Endodermal cell (in vitro differentiated cells): ENCODE results near the gene HDAC4. TPM values are rescaled to one million over a fixed set of nuclear protein-coding genes. Genes with fewer than 3 reads are reported as not detected.

Experiments used
- DNase-seq: peaks from one replicate; pipeline ENCODE4 v3.0.0-alpha.2; 2017
- H3K27ac ChIP-seq: 2 replicates; pipeline ENCODE4 v1.5.1; 2013; ENCODE audit warnings: mild to moderate bottlenecking, low read depth, low read length, moderate library complexity
- H3K27me3 ChIP-seq: 2 replicates; pipeline ENCODE4 v1.6.1; 2013; ENCODE audit warnings: mild to moderate bottlenecking, low read length, moderate library complexity; ENCODE audit not compliant: insufficient read depth, control insufficient read depth, poor library complexity, severe bottlenecking
- H3K36me3 ChIP-seq: 2 replicates; pipeline ENCODE4 v1.7.0; 2013; ENCODE audit warnings: mild to moderate bottlenecking, low read length, moderate library complexity; ENCODE audit not compliant: control insufficient read depth, insufficient read depth
- H3K4me1 ChIP-seq: one replicate; pipeline ENCODE4 v1.7.0; 2013; ENCODE audit warnings: low read length; ENCODE audit not compliant: control insufficient read depth, insufficient read depth
- H3K4me3 ChIP-seq: 2 replicates; pipeline ENCODE4 v1.5.1; 2013; ENCODE audit warnings: mild to moderate bottlenecking, low read length, moderate library complexity
- H3K9ac ChIP-seq: 2 replicates; pipeline ENCODE4 v1.6.1; 2013; ENCODE audit warnings: mild to moderate bottlenecking, low read length, moderate library complexity; ENCODE audit not compliant: poor library complexity, severe bottlenecking; ENCODE audit errors: extremely low read depth
- H3K9me3 ChIP-seq: 2 replicates; pipeline ENCODE4 v1.6.1; 2013; ENCODE audit warnings: mild to moderate bottlenecking, low read length, moderate library complexity; ENCODE audit not compliant: control insufficient read depth
- H3K27ac Mint-ChIP-seq: 2 replicates; pipeline ENCODE4 v1.8.0; 2020; ENCODE audit warnings: mixed read lengths
- H3K27me3 Mint-ChIP-seq: 2 replicates; pipeline ENCODE4 v1.8.0; 2021; ENCODE audit warnings: mild to moderate bottlenecking, mixed read lengths; ENCODE audit not compliant: insufficient read depth
- H3K36me3 Mint-ChIP-seq: 2 replicates; pipeline ENCODE4 v1.8.0; 2020; ENCODE audit warnings: low read depth, mixed read lengths
- H3K4me1 Mint-ChIP-seq: 2 replicates; pipeline ENCODE4 v1.8.0; 2020; ENCODE audit warnings: mixed read lengths
- H3K4me3 Mint-ChIP-seq: 2 replicates; pipeline ENCODE4 v1.8.0; 2020; ENCODE audit warnings: mild to moderate bottlenecking, moderate library complexity, mixed read lengths
- H3K9me3 Mint-ChIP-seq: 2 replicates; pipeline ENCODE4 v1.8.0; 2020; ENCODE audit warnings: mild to moderate bottlenecking, mixed read lengths
- CTCF ChIP-seq: fragments of 200-600 bp; sonication (generic); conservative IDR thresholded peaks from 2 replicates; pipeline ENCODE4 v1.5.0; 2021; ENCODE audit warnings: antibody characterized with exemption, mild to moderate bottlenecking
- WGBS, 2 experiments: methylation state at CpG; one replicate each; pipeline versions ENCODE4 v1.1.5 to v1.1.7; 2013; ENCODE audit warnings: missing lambda C conversion rate in 2 of 2, mixed read lengths in 1 of 2; ENCODE audit not compliant: insufficient coverage in 1 of 2, insufficient read length in 1 of 2; 5-methylcytosine and 5-hydroxymethylcytosine counted together
- total RNA-seq, 2 donors: library from RNA; stranded (reverse); fragmentation: NEBNext Ultra II Directional in 1 of 2; extraction: Animal tissue kit (Norgen Biotek cat#: 25700) in 1 of 2; gene quantifications; 2 replicates in 1 of 2; 3 replicates in 1 of 2; pipeline ENCODE4 v1.2.1, GENCODE V29; 2021

The HDAC4 gene
- total RNA-seq, 2 donors from 2014 or later, result 45.7 to 51.2 TPM

- no peaks in the 10 kb centered on the region for H3K9me3 ChIP-seq
- DNase-seq, result no peak
- no peaks in the 10 kb centered on the region for H3K9me3 Mint-ChIP-seq
- 68 to 84% methylated on average over 2 to 7 of the region's 7 CpGs for WGBS, 2 experiments
- H3K4me3 ChIP-seq, result no peak overlapping the region
- H3K9ac ChIP-seq, result no peak overlapping the region
- TF ChIP-seq CTCF, result no peak
- no peaks in the 10 kb centered on the region for H3K36me3 ChIP-seq
- H3K4me1 ChIP-seq, result no peaks in the 10 kb centered on the region
- H3K36me3 Mint-ChIP-seq, result peaks cover 4% of the 10 kb centered on the region
- no peak overlapping the region for H3K27ac ChIP-seq
- H3K4me3 Mint-ChIP-seq, result no peak overlapping the region
- H3K27me3 ChIP-seq, result no peaks in the 10 kb centered on the region
- peak overlapping the region; percentile 74 for H3K27ac Mint-ChIP-seq
- peaks cover 9% of the 10 kb centered on the region for H3K4me1 Mint-ChIP-seq
- H3K27me3 Mint-ChIP-seq, result no peaks in the 10 kb centered on the region
These were observed 19.1 kb downstream of the HDAC4 start for GRCh38 chr2:239381709-239382134.

- peak overlapping the region; percentile 12 for H3K27ac ChIP-seq
- H3K36me3 ChIP-seq, result no peaks in the 10 kb centered on the region
- 84% methylated on average over 23 to 30 of the region's 30 CpGs for WGBS, 2 experiments
- Mint-ChIP-seq H3K9me3 (no peaks in the 10 kb centered on the region), H3K27me3 (no peaks in the 10 kb centered on the region), H3K27ac (peak overlapping the region; percentile 74), H3K36me3 (peaks cover 4% of the 10 kb centered on the region), H3K4me3 (no peak overlapping the region), H3K4me1 (peaks cover 9% of the 10 kb centered on the region)
- H3K9ac ChIP-seq, result no peak overlapping the region
- no peaks in the 10 kb centered on the region for H3K9me3 ChIP-seq
- no peaks in the 10 kb centered on the region for H3K4me1 ChIP-seq
- no peaks in the 10 kb centered on the region for H3K27me3 ChIP-seq
- H3K4me3 ChIP-seq, result no peak overlapping the region
- no peak for DNase-seq
- no peak for TF ChIP-seq CTCF
These were observed 19.8 kb downstream of the HDAC4 start for GRCh38 chr2:239380831-239381708.

GRCh38 chr2:239379641-239380170 is 21.1 kb downstream of the HDAC4 start:
- no peak overlapping the region for H3K9ac ChIP-seq
- DNase-seq, result no peak

More at GRCh38 chr2:239379641-239380170, 21.1 kb downstream of the HDAC4 start:
- H3K4me3 ChIP-seq, result no peak overlapping the region
- H3K4me1 ChIP-seq, result no peaks in the 10 kb centered on the region
- TF ChIP-seq CTCF, result peak; percentile 56
- Mint-ChIP-seq H3K27me3 (no peaks in the 10 kb centered on the region), H3K36me3 (peaks cover 4% of the 10 kb centered on the region), H3K27ac (peak overlapping the region; percentile 11), H3K9me3 (no peaks in the 10 kb centered on the region), H3K4me3 (no peak overlapping the region), H3K4me1 (peaks cover 9% of the 10 kb centered on the region)
- no peaks in the 10 kb centered on the region for H3K9me3 ChIP-seq
- no peak overlapping the region for H3K27ac ChIP-seq
- WGBS, 2 experiments, result 94% methylated on average over 10 to 19 of the region's 19 CpGs
- H3K36me3 ChIP-seq, result no peaks in the 10 kb centered on the region
- no peaks in the 10 kb centered on the region for H3K27me3 ChIP-seq
